DND-41 (cell line): Measurements from ENCODE around the gene FHIP1A.

ENCODE experiments used
- ATAC-seq: fragments of 200-7000 bp; cut with Tn5 transposase; 3 replicates; pipeline ENCODE4 v1.9.1; 2021; ENCODE audit warnings: low read depth; ENCODE audit not compliant: insufficient read depth
- DNase-seq: peaks from one replicate; pipeline ENCODE4 v3.0.0-alpha.2; 2020
- H2AFZ ChIP-seq: 2 replicates; pipeline ENCODE4 v1.6.0; 2012; ENCODE audit warnings: low read depth, low read length
- H3K27ac ChIP-seq: 2 replicates; pipeline ENCODE4 v1.5.1; 2012; ENCODE audit warnings: low read length, inconsistent platforms
- H3K27me3 ChIP-seq: fragments of 200-600 bp; sonication (generic); 2 replicates; pipeline ENCODE4 v1.6.0; 2012; ENCODE audit warnings: low read length, mild to moderate bottlenecking, inconsistent platforms; ENCODE audit not compliant: insufficient read depth, poor library complexity
- H3K36me3 ChIP-seq: 2 replicates; pipeline ENCODE4 v1.5.1; 2012; ENCODE audit warnings: low read length, inconsistent platforms; ENCODE audit not compliant: insufficient read depth
- H3K4me1 ChIP-seq: 2 replicates; pipeline ENCODE4 v1.5.1; 2012; ENCODE audit warnings: mild to moderate bottlenecking, low read length; ENCODE audit not compliant: insufficient read depth
- H3K4me2 ChIP-seq: 2 replicates; pipeline ENCODE4 v1.6.0; 2012; ENCODE audit warnings: mild to moderate bottlenecking, moderate library complexity, low read length, inconsistent platforms; ENCODE audit not compliant: insufficient read depth
- H3K4me3 ChIP-seq, 2 experiments: fragments of 200-600 bp in 1 of 2; shearing (Covaris generic) in 1 of 2; 2 replicates each; pipeline ENCODE4 v1.5.1; 2012 to 2016; ENCODE audit warnings: inconsistent platforms in 2 of 2, low read length in 2 of 2, mild to moderate bottlenecking in 2 of 2, low read depth in 1 of 2, moderate library complexity in 1 of 2
- H3K79me2 ChIP-seq: 2 replicates; pipeline ENCODE4 v1.6.0; 2012; ENCODE audit warnings: low read length, inconsistent platforms; ENCODE audit not compliant: insufficient read depth
- H3K9ac ChIP-seq: 2 replicates; pipeline ENCODE4 v1.6.0; 2012; ENCODE audit warnings: low read depth, mild to moderate bottlenecking, inconsistent platforms, low read length, moderate library complexity
- H3K9me3 ChIP-seq: 2 replicates; pipeline ENCODE4 v1.5.1; 2012; ENCODE audit warnings: low read length, moderate library complexity, mild to moderate bottlenecking, inconsistent platforms; ENCODE audit not compliant: insufficient read depth, severe bottlenecking
- H4K20me1 ChIP-seq: 2 replicates; pipeline ENCODE4 v1.6.0; 2012; ENCODE audit warnings: low read length; ENCODE audit not compliant: insufficient read depth
- EZH2 ChIP-seq: IDR thresholded peaks from 3 replicates; pipeline ENCODE4 v1.6.1; 2012; ENCODE audit warnings: borderline replicate concordance, low read depth, mild to moderate bottlenecking, moderate library complexity, low read length, inconsistent platforms; ENCODE audit not compliant: severe bottlenecking
- TF ChIP-seq, protein P1 (sequence below): IDR thresholded peaks from 2 replicates; pipeline ENCODE4 v1.5.1; 2012; ENCODE audit warnings: borderline replicate concordance, low read length, moderate library complexity, mild to moderate bottlenecking; ENCODE audit not compliant: poor library complexity, severe bottlenecking; ENCODE audit errors: extremely low read depth

FHIP1A gene

DNA sequence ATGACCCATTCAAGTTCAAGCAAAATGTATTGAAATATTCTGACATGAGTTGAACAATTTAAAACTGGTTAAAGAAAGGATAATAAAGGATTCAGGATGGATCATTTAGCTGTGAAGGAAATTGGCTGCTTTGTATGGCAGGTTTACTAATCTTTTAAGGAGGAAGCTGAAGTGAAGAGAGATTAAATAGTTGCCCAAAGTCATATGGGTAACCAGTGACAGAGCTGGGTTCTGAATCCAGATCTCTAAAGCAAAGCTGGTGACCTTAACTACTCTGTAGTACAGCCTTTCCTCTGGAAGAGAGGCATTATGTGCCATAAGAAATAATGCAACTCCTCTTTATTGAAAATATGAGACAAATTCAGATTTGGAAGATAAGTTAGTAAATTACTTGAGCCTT lies 22.8 kb downstream of the FHIP1A start:
- no peaks in the 10 kb centered on the region for H3K4me1 ChIP-seq

DNA sequence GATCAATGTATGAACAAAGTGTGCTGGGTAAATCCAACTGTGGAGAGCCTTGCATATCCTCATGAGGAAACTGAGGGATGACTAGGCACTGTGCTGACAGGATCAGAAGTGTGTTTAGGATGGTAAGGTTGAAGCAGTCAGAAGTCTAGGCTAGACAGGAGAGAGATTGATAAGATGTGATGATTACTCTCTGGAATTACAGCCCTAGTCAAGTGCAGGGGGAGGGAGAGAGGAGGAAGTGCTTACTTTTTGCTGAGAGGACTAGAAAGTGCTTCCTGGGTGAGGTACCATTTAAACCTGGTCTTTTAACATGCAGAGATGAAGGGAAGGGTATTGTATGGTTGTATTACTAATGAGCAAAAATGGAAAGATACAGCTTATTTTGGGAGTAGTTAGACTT lies 23.7 kb downstream of the FHIP1A start:
- Histone ChIP-seq H3K79me2 (no peaks in the 10 kb centered on the region), H3K27ac (no peak overlapping the region), H3K9ac (no peak overlapping the region), H4K20me1 (no peaks in the 10 kb centered on the region), H3K27me3 (no peaks in the 10 kb centered on the region), H3K4me3 (no peak overlapping the region), H3K9me3 (no peaks in the 10 kb centered on the region), H2AFZ (no peak overlapping the region), H3K4me1 (no peaks in the 10 kb centered on the region), H3K4me2 (no peak overlapping the region), H3K36me3 (no peaks in the 10 kb centered on the region)
- TF ChIP-seq EZH2 = no peak
- TF ChIP-seq, protein P1, sequence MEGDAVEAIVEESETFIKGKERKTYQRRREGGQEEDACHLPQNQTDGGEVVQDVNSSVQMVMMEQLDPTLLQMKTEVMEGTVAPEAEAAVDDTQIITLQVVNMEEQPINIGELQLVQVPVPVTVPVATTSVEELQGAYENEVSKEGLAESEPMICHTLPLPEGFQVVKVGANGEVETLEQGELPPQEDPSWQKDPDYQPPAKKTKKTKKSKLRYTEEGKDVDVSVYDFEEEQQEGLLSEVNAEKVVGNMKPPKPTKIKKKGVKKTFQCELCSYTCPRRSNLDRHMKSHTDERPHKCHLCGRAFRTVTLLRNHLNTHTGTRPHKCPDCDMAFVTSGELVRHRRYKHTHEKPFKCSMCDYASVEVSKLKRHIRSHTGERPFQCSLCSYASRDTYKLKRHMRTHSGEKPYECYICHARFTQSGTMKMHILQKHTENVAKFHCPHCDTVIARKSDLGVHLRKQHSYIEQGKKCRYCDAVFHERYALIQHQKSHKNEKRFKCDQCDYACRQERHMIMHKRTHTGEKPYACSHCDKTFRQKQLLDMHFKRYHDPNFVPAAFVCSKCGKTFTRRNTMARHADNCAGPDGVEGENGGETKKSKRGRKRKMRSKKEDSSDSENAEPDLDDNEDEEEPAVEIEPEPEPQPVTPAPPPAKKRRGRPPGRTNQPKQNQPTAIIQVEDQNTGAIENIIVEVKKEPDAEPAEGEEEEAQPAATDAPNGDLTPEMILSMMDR = no peak
- DNase-seq (no peak), ATAC-seq (no peak)

More for the DNA sequence above, 22.8 kb downstream of the FHIP1A start:
- Histone ChIP-seq H2AFZ (no peak overlapping the region), H3K79me2 (no peaks in the 10 kb centered on the region), H3K4me3 (no peak overlapping the region), H4K20me1 (no peaks in the 10 kb centered on the region), H3K27ac (no peak overlapping the region), H3K27me3 (no peaks in the 10 kb centered on the region), H3K4me2 (no peak overlapping the region), H3K9ac (no peak overlapping the region), H3K9me3 (no peaks in the 10 kb centered on the region), H3K36me3 (no peaks in the 10 kb centered on the region)
- TF ChIP-seq, protein P1 = no peak
- no peak for TF ChIP-seq EZH2
- no peak for ATAC-seq
- DNase-seq = no peak

DNA sequence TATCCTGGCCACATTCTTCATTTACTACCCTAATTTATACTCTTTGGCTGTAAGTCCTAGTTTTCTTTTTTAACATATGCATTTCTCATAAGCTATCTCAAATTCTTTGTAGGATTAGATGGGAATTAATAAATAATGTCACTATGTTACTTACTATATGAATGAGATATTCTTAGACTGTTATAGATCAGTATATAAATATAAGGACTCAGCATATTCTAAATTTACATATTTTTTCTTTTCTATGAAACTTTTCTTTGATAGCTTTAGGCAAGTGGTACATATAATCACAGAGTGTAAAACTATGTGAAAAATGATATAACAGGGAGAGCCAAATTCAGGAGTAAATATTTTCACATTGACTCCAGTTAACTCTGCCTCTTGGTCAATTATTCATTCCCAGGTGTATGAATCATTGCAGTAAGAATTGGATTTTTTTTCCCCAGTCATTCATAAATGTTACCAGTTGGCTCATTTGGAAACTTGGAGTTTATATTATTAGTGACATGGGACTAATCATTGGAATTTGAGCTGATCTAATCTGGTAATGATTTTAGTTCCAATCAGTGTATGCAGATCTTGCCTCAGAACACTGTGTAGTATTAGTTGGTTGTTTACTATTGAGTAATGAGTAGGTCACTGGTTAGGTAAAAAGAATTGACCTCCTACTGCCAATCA lies 25.3 kb downstream of the FHIP1A start:
- TF ChIP-seq, protein P1 = no peak
- TF ChIP-seq EZH2 = no peak

DNA sequence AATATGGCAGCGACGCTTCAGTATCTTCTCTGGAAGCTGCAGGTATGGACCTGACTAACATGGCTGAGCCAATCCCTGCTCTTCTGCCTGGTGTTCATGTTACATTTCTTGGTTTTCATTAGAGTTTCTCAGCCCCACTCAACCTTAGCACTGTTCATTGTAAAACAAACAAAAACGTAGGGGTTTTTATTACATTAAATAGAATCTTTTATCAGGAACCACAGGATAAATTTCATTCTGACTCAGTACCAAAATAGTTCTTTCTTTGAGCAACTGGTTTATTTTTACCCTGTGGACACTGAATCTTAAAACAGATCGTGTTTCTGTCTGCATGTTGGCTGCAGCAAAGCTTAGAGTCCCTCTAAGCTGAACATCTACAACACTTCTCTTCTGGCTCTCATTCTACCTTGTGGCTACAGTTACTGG lies 27.1 kb downstream of the FHIP1A start:
- Histone ChIP-seq H3K36me3 (no peaks in the 10 kb centered on the region), H3K79me2 (no peaks in the 10 kb centered on the region), H3K27me3 (no peaks in the 10 kb centered on the region), H2AFZ (no peak overlapping the region), H3K4me1 (no peaks in the 10 kb centered on the region), H3K27ac (no peak overlapping the region), H3K9ac (no peak overlapping the region), H3K4me2 (no peak overlapping the region), H3K4me3 (no peak overlapping the region), H4K20me1 (no peaks in the 10 kb centered on the region), H3K9me3 (no peaks in the 10 kb centered on the region)
- TF ChIP-seq, protein P1 = no peak
- no peak for TF ChIP-seq EZH2
- no peak for ATAC-seq
- DNase-seq = no peak

More for the DNA sequence above, 25.3 kb downstream of the FHIP1A start:
- Histone ChIP-seq H2AFZ (no peak overlapping the region), H3K79me2 (no peaks in the 10 kb centered on the region), H4K20me1 (no peaks in the 10 kb centered on the region), H3K27ac (no peak overlapping the region), H3K9ac (no peak overlapping the region), H3K9me3 (no peaks in the 10 kb centered on the region), H3K4me1 (no peaks in the 10 kb centered on the region), H3K27me3 (no peaks in the 10 kb centered on the region), H3K36me3 (no peaks in the 10 kb centered on the region), H3K4me3 (no peak overlapping the region), H3K4me2 (no peak overlapping the region)
- no peak for DNase-seq
- ATAC-seq = no peak
